Ectodermal cell (in vitro differentiated cells): ENCODE measurements around the gene RSRC1.

Experiments
- H3K27ac ChIP-seq: 2 replicates; pipeline ENCODE4 v1.7.0; 2013; ENCODE audit warnings: mild to moderate bottlenecking, low read depth, low read length; ENCODE audit not compliant: insufficient read depth, poor library complexity, severe bottlenecking
- H3K27me3 ChIP-seq: 2 replicates; pipeline ENCODE4 v1.7.0; 2013; ENCODE audit warnings: mild to moderate bottlenecking, low read length; ENCODE audit not compliant: insufficient read depth, control insufficient read depth, poor library complexity, severe bottlenecking
- H3K36me3 ChIP-seq: one replicate; pipeline ENCODE4 v1.7.0; 2013; ENCODE audit warnings: low read length; ENCODE audit not compliant: control insufficient read depth, insufficient read depth
- H3K4me1 ChIP-seq: one replicate; pipeline ENCODE4 v1.7.0; 2013; ENCODE audit warnings: low read length; ENCODE audit not compliant: control insufficient read depth, insufficient read depth
- H3K4me3 ChIP-seq: 2 replicates; pipeline ENCODE4 v1.7.0; 2013; ENCODE audit warnings: low read depth, low read length, control low read depth; ENCODE audit not compliant: insufficient read depth
- H3K9me3 ChIP-seq: 2 replicates; pipeline ENCODE4 v1.7.0; 2013; ENCODE audit warnings: mild to moderate bottlenecking, low read length, moderate library complexity; ENCODE audit not compliant: control insufficient read depth
- WGBS, 2 experiments: methylation state at CpG; one replicate each; pipeline ENCODE4 v1.1.7; 2013; ENCODE audit warnings: missing lambda C conversion rate in 2 of 2; 5-methylcytosine and 5-hydroxymethylcytosine counted together

The RSRC1 gene

GRCh38 chr3:158167737-158168557 lies 58.1 kb downstream of the RSRC1 start:
- H3K27ac ChIP-seq, result no peak overlapping the region
- 85 to 86% methylated on average over 4 to 6 of the region's 6 CpGs for WGBS, 2 experiments

GRCh38 chr3:158169091-158169491 lies 59.2 kb downstream of the RSRC1 start:
- Histone ChIP-seq H3K36me3 (no peaks in the 10 kb centered on the region), H3K4me1 (no peaks in the 10 kb centered on the region), H3K27me3 (no peaks in the 10 kb centered on the region), H3K27ac (no peak overlapping the region), H3K4me3 (no peak overlapping the region), H3K9me3 (no peaks in the 10 kb centered on the region)
- 89 to 95% methylated on average over 2 of the region's 2 CpGs for WGBS, 2 experiments

More at GRCh38 chr3:158167737-158168557, 58.1 kb downstream of the RSRC1 start:
- H3K4me1 ChIP-seq, result no peaks in the 10 kb centered on the region
- no peak overlapping the region for H3K4me3 ChIP-seq
- H3K36me3 ChIP-seq, result no peaks in the 10 kb centered on the region
- no peaks in the 10 kb centered on the region for H3K27me3 ChIP-seq
- no peaks in the 10 kb centered on the region for H3K9me3 ChIP-seq

GRCh38 chr3:158181096-158181495 lies 71.2 kb downstream of the RSRC1 start:
- no peaks in the 10 kb centered on the region for H3K4me1 ChIP-seq
- 68 to 95% methylated on average over 1 of the region's 1 CpG for WGBS, 2 experiments
- no peak overlapping the region for H3K4me3 ChIP-seq

GRCh38 chr3:158185711-158186110 lies 75.8 kb downstream of the RSRC1 start:
- H3K4me1 ChIP-seq, result no peaks in the 10 kb centered on the region
- H3K27ac ChIP-seq, result no peak overlapping the region
- no peaks in the 10 kb centered on the region for H3K36me3 ChIP-seq
- H3K4me3 ChIP-seq, result no peak overlapping the region
- H3K27me3 ChIP-seq, result no peaks in the 10 kb centered on the region
- WGBS, 2 experiments, result 100% methylated on average over 1 of the region's 1 CpG
- H3K9me3 ChIP-seq, result no peaks in the 10 kb centered on the region

More at GRCh38 chr3:158181096-158181495, 71.2 kb downstream of the RSRC1 start:
- Histone ChIP-seq H3K9me3 (no peaks in the 10 kb centered on the region), H3K36me3 (no peaks in the 10 kb centered on the region), H3K27ac (no peak overlapping the region), H3K27me3 (no peaks in the 10 kb centered on the region)

- H3K4me1 ChIP-seq, result no peaks in the 10 kb centered on the region
- no peaks in the 10 kb centered on the region for H3K27me3 ChIP-seq
- no peak overlapping the region for H3K27ac ChIP-seq
- peaks cover 10% of the 10 kb centered on the region for H3K9me3 ChIP-seq
- no peaks in the 10 kb centered on the region for H3K36me3 ChIP-seq
- no peak overlapping the region for H3K4me3 ChIP-seq
These were observed 91.1 kb downstream of the RSRC1 start for GRCh38 chr3:158200955-158201354.

- Histone ChIP-seq H3K36me3 (no peaks in the 10 kb centered on the region), H3K4me1 (no peaks in the 10 kb centered on the region), H3K27ac (no peak overlapping the region), H3K9me3 (peaks cover 7% of the 10 kb centered on the region), H3K27me3 (no peaks in the 10 kb centered on the region), H3K4me3 (no peak overlapping the region)
- WGBS, 2 experiments, result 70% methylated on average over 2 of the region's 2 CpGs
These were observed 95.4 kb downstream of the RSRC1 start for GRCh38 chr3:158205324-158205723.

GRCh38 chr3:158205994-158206393 lies 96.1 kb downstream of the RSRC1 start:
- Histone ChIP-seq H3K9me3 (peaks cover 5% of the 10 kb centered on the region), H3K4me3 (no peak overlapping the region), H3K27me3 (no peaks in the 10 kb centered on the region), H3K27ac (no peak overlapping the region), H3K36me3 (no peaks in the 10 kb centered on the region), H3K4me1 (no peaks in the 10 kb centered on the region)
- WGBS, 2 experiments, result 98 to 100% methylated on average over 2 of the region's 2 CpGs

- Histone ChIP-seq H3K36me3 (no peaks in the 10 kb centered on the region), H3K9me3 (no peaks in the 10 kb centered on the region), H3K4me3 (no peak overlapping the region), H3K27ac (no peak overlapping the region), H3K4me1 (no peaks in the 10 kb centered on the region), H3K27me3 (no peaks in the 10 kb centered on the region)
- 98 to 99% methylated on average over 4 of the region's 4 CpGs for WGBS, 2 experiments
These were observed 100.2 kb downstream of the RSRC1 start for GRCh38 chr3:158210067-158210466.

GRCh38 chr3:158213461-158213860 lies 103.6 kb downstream of the RSRC1 start:
- no peaks in the 10 kb centered on the region for H3K27me3 ChIP-seq
- no peaks in the 10 kb centered on the region for H3K9me3 ChIP-seq
- no peak overlapping the region for H3K27ac ChIP-seq
- H3K4me3 ChIP-seq, result no peak overlapping the region
- no peaks in the 10 kb centered on the region for H3K36me3 ChIP-seq
- H3K4me1 ChIP-seq, result no peaks in the 10 kb centered on the region

GRCh38 chr3:158217992-158218391 lies 108.1 kb downstream of the RSRC1 start:
- Histone ChIP-seq H3K27ac (no peak overlapping the region), H3K36me3 (no peaks in the 10 kb centered on the region), H3K4me3 (no peak overlapping the region), H3K4me1 (peaks cover 11% of the 10 kb centered on the region), H3K9me3 (no peaks in the 10 kb centered on the region), H3K27me3 (no peaks in the 10 kb centered on the region)
- 51 to 78% methylated on average over 3 of the region's 3 CpGs for WGBS, 2 experiments
